Parathyroid adenoma (tissue), 2 donors: ENCODE measurements around the gene SLC34A3.

Experiments used
- H2AFZ ChIP-seq: fragments of 300-600 bp; sonication (generic); one replicate; pipeline ENCODE4 v1.7.0; 2017; ENCODE audit warnings: antibody characterized with exemption, mild to moderate bottlenecking
- H3K27ac ChIP-seq: fragments of 300-600 bp; sonication (generic); one replicate; pipeline ENCODE4 v1.7.0; 2017
- H3K27me3 ChIP-seq: fragments of 300-600 bp; sonication (generic); one replicate; pipeline ENCODE4 v1.7.0; 2017; ENCODE audit warnings: low read length; ENCODE audit not compliant: control insufficient read depth, insufficient read depth
- H3K36me3 ChIP-seq: fragments of 300-600 bp; sonication (generic); one replicate; pipeline ENCODE4 v1.7.0; 2017; ENCODE audit warnings: low read length; ENCODE audit not compliant: control insufficient read depth, insufficient read depth
- H3K4me1 ChIP-seq: fragments of 300-600 bp; sonication (generic); one replicate; pipeline ENCODE4 v1.7.0; 2017; ENCODE audit warnings: control low read depth
- H3K4me2 ChIP-seq: fragments of 300-600 bp; sonication (generic); one replicate; pipeline ENCODE4 v1.7.0; 2017; ENCODE audit warnings: low read length
- H3K4me3 ChIP-seq: fragments of 300-600 bp; sonication (generic); one replicate; pipeline ENCODE4 v1.7.0; 2017; ENCODE audit warnings: low read depth, low read length
- H3K79me2 ChIP-seq: fragments of 300-600 bp; sonication (generic); one replicate; pipeline ENCODE4 v1.7.0; 2017; ENCODE audit warnings: control low read depth
- H3K9ac ChIP-seq: fragments of 300-600 bp; sonication (generic); one replicate; pipeline ENCODE4 v1.7.0; 2017; ENCODE audit warnings: mild to moderate bottlenecking
- H3K9me3 ChIP-seq: fragments of 300-600 bp; sonication (generic); one replicate; pipeline ENCODE4 v1.7.0; 2017; ENCODE audit warnings: low read length; ENCODE audit not compliant: control insufficient read depth
- TF ChIP-seq, protein P1 (sequence below): fragments of 300-600 bp; sonication (generic); IDR thresholded peaks from one replicate; pipeline ENCODE4 v1.7.0; 2017; ENCODE audit warnings: antibody characterized with exemption, mild to moderate bottlenecking
- donor health status: primary hyperparathyroidism.

SLC34A3 gene

DNA sequence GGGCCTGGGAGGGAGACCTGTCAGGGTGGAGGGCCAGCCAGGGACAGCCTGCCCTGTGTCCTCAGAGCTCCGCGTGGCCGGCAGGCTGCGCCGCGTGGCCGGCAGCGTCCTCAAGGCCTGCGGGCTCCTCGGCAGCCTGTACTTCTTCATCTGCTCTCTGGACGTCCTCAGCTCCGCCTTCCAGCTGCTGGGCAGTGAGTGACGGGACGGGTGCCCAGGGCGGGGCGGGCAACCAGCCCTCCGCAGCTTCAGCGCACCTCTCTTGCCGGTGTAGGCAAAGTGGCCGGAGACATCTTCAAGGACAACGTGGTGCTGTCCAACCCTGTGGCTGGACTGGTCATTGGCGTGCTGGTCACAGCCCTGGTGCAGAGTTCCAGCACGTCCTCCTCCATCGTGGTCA, 1.8 kb downstream of the SLC34A3 start:
- Histone ChIP-seq H3K27me3 (no peaks in the 10 kb centered on the region), H3K4me2 (no peak overlapping the region), H3K9ac (no peak overlapping the region), H3K4me1 (peaks cover 11% of the 10 kb centered on the region), H3K79me2 (no peaks in the 10 kb centered on the region), H2AFZ (no peak overlapping the region), H3K27ac (no peak overlapping the region), H3K9me3 (no peaks in the 10 kb centered on the region), H3K36me3 (no peaks in the 10 kb centered on the region), H3K4me3 (no peak overlapping the region)
- TF ChIP-seq, protein P1, sequence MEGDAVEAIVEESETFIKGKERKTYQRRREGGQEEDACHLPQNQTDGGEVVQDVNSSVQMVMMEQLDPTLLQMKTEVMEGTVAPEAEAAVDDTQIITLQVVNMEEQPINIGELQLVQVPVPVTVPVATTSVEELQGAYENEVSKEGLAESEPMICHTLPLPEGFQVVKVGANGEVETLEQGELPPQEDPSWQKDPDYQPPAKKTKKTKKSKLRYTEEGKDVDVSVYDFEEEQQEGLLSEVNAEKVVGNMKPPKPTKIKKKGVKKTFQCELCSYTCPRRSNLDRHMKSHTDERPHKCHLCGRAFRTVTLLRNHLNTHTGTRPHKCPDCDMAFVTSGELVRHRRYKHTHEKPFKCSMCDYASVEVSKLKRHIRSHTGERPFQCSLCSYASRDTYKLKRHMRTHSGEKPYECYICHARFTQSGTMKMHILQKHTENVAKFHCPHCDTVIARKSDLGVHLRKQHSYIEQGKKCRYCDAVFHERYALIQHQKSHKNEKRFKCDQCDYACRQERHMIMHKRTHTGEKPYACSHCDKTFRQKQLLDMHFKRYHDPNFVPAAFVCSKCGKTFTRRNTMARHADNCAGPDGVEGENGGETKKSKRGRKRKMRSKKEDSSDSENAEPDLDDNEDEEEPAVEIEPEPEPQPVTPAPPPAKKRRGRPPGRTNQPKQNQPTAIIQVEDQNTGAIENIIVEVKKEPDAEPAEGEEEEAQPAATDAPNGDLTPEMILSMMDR = no peak

DNA sequence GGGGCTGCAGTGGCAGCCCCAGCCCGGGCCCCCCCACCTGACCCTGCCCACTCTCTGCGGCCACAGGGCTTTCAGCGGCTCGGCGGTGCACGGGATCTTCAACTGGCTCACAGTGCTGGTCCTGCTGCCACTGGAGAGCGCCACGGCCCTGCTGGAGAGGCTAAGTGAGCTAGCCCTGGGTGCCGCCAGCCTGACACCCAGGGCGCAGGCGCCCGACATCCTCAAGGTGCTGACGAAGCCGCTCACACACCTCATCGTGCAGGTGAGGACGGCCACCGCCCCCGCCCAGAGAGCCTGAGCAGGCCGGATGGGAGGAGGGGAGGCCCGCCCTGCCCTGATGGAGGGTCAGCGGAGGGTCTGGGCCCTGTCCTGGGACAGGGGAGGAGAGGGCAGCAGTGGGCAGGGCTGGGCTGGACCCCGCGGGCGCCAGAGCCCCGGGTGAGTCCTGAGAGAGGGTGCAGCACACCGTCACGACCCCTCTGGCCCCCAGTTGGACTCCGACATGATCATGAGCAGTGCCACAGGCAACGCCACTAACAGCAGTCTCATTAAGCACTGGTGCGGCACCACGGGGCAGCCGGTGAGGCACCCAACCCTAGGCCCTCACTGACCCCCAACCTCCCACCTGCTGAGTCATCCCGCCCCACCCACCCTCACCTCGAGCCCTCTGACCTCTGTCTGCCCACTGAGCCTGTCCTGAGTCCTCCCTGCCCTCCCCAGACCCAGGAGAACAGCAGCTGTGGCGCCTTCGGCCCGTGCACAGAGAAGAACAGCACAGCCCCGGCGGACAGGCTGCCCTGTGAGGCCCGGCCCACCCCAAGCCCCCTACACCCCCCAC, 2.7 kb downstream of the SLC34A3 start:
- no peak overlapping the region for H3K9ac ChIP-seq
- TF ChIP-seq, protein P1 = no peak
- H3K4me1 ChIP-seq = peaks cover 14% of the 10 kb centered on the region
- no peak overlapping the region for H3K27ac ChIP-seq
- no peak overlapping the region for H3K4me2 ChIP-seq
- no peaks in the 10 kb centered on the region for H3K36me3 ChIP-seq
- no peak overlapping the region for H3K4me3 ChIP-seq
- no peak overlapping the region for H2AFZ ChIP-seq
- H3K27me3 ChIP-seq = no peaks in the 10 kb centered on the region
- H3K79me2 ChIP-seq = no peaks in the 10 kb centered on the region
- no peaks in the 10 kb centered on the region for H3K9me3 ChIP-seq

DNA sequence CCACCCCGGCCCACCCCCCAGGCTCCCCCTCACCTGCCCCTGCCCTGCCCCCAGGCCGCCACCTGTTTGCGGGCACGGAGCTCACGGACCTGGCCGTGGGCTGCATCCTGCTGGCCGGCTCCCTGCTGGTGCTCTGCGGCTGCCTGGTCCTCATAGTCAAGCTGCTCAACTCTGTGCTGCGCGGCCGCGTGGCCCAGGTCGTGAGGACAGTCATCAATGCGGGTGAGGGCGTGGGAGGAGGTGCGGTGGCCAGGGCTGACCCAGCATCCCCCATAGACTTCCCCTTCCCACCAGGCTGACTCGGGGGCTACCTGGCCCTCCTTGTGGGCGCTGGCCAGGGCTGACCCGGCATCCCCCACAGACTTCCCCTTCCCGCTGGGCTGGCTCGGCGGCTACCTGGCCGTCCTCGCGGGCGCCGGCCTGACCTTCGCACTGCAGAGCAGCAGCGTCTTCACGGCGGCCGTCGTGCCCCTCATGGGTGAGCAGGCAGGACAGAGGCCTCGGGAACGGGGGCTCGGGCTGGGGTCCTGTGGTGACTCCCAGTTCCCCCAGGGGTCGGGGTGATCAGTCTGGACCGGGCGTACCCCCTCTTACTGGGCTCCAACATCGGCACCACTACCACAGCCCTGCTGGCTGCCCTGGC, 3.5 kb downstream of the SLC34A3 start:
- H3K9ac ChIP-seq = no peak overlapping the region
- H3K79me2 ChIP-seq = no peaks in the 10 kb centered on the region
- H2AFZ ChIP-seq = no peak overlapping the region
- H3K27ac ChIP-seq = no peak overlapping the region
- no peaks in the 10 kb centered on the region for H3K9me3 ChIP-seq
- H3K4me2 ChIP-seq = no peak overlapping the region
- no peaks in the 10 kb centered on the region for H3K27me3 ChIP-seq
- H3K4me3 ChIP-seq = no peak overlapping the region
- H3K4me1 ChIP-seq = peaks cover 14% of the 10 kb centered on the region
- TF ChIP-seq, protein P1 = no peak
- H3K36me3 ChIP-seq = no peaks in the 10 kb centered on the region

DNA sequence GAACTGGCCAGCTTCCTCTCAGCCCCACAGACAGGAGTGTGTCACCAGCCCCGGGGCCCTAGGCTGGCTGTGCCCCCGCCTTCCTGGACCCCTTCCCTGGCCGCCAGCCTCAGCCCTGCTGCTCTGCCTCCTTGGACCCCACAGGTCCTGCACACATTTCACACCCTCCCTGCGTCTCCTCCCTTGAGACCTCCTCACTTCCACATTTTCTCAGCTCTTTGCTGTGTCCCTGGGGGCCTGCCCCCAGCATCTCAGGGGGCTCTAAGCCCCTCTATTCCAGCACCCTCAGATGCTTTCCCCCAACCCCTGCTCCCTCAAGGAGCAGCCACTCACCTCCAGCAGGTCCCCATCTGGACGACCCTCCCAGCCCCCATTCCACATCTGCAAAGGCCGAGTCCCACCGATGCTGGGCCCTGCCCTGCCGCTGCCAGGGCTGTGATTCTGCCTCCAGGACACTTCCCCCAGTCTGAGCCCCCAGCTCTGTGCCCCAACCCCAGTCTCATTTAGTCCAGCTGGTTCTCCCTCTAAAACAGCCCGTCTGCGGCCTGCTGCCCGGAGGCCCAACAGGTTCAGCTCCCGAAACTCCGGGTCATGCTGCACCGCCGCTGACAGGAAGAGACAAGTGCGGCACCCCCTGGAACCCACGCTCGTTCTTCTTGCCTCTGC, 4.2 kb downstream of the SLC34A3 start:
- no peak overlapping the region for H2AFZ ChIP-seq
- no peak overlapping the region for H3K9ac ChIP-seq
- H3K79me2 ChIP-seq = no peaks in the 10 kb centered on the region
- no peak overlapping the region for H3K4me2 ChIP-seq
- TF ChIP-seq, protein P1 = no peak
- no peak overlapping the region for H3K4me3 ChIP-seq
- no peaks in the 10 kb centered on the region for H3K9me3 ChIP-seq
- peaks cover 14% of the 10 kb centered on the region for H3K4me1 ChIP-seq
- no peaks in the 10 kb centered on the region for H3K36me3 ChIP-seq
- H3K27me3 ChIP-seq = no peaks in the 10 kb centered on the region
- H3K27ac ChIP-seq = no peak overlapping the region
